Stimulated activated CD4-positive, alpha-beta T cell treated with anti-CD3 and anti-CD28 coated beads, Interleukin-2, amount 100 ng/mL, for 4 hours (primary cell): ENCODE results near the gene IFT122.
A peak's percentile ranks its signal among the peaks of the same experiment; 100 is the strongest.
"Not testable (repeated sequence)": the region's sequence is repeated elsewhere in the genome, so short reads cannot be mapped to it uniquely, and the experiment has no call there.

Experiments used
- DNase-seq: peaks from one replicate; pipeline ENCODE4 v3.0.0-alpha.2; 2020; ENCODE audit warnings: low read depth

IFT122 gene

GRCh38 chr3:129474984-129475804 lies 35.2 kb downstream of the IFT122 start:
- no peak for DNase-seq

GRCh38 chr3:129475863-129476262 lies 35.8 kb downstream of the IFT122 start:
- DNase-seq: no peak

- DNase-seq: no peak
Measured at GRCh38 chr3:129476586-129476985, 36.6 kb downstream of the IFT122 start.

GRCh38 chr3:129481225-129481765 lies 41.3 kb downstream of the IFT122 start:
- DNase-seq: not testable (repeated sequence)

GRCh38 chr3:129481766-129482332 lies 41.8 kb downstream of the IFT122 start:
- peak; percentile 51 for DNase-seq

GRCh38 chr3:129482721-129483120 lies 42.7 kb downstream of the IFT122 start:
- DNase-seq: no peak

- no peak for DNase-seq
Measured at GRCh38 chr3:129483870-129484269, 43.8 kb downstream of the IFT122 start.

GRCh38 chr3:129485146-129485545 lies 45.1 kb downstream of the IFT122 start:
- not testable (repeated sequence) for DNase-seq

- DNase-seq: no peak
Measured at GRCh38 chr3:129485721-129486663, 46.0 kb downstream of the IFT122 start.

- DNase-seq: no peak
Measured at GRCh38 chr3:129486664-129487035, 46.6 kb downstream of the IFT122 start.

GRCh38 chr3:129487183-129487867 lies 47.3 kb downstream of the IFT122 start:
- DNase-seq: no peak

GRCh38 chr3:129487868-129488335 lies 47.9 kb downstream of the IFT122 start:
- not testable (repeated sequence) for DNase-seq

- DNase-seq: not testable (repeated sequence)
Measured at GRCh38 chr3:129489258-129489657, 49.2 kb downstream of the IFT122 start.

- DNase-seq: peak; percentile 19
Measured at GRCh38 chr3:129490273-129490675, 50.2 kb downstream of the IFT122 start.

- DNase-seq: not testable (repeated sequence)
Measured at GRCh38 chr3:129491077-129491476, 51.1 kb downstream of the IFT122 start.

- DNase-seq: no peak
Measured at GRCh38 chr3:129491794-129492193, 51.8 kb downstream of the IFT122 start.

- no peak for DNase-seq
Measured at GRCh38 chr3:129492691-129493090, 52.7 kb downstream of the IFT122 start.

GRCh38 chr3:129493206-129493605 lies 53.2 kb downstream of the IFT122 start:
- DNase-seq: no peak

- DNase-seq: not testable (repeated sequence)
Measured at GRCh38 chr3:129494499-129494898, 54.5 kb downstream of the IFT122 start.

GRCh38 chr3:129495006-129495639 lies 55.1 kb downstream of the IFT122 start:
- not testable (repeated sequence) for DNase-seq

- not testable (repeated sequence) for DNase-seq
Measured at GRCh38 chr3:129497876-129498275, 57.9 kb downstream of the IFT122 start.
